GM21825 (cell line): ENCODE data around the gene DAB2IP.

Source experiments
- ATAC-seq: cut with Tn5 transposase; IDR thresholded peaks from one replicate; pipeline ENCODE4 v1.9.1; 2021; ENCODE audit warnings: mild to moderate bottlenecking, moderate library complexity; ENCODE audit not compliant: unreplicated experiment

The DAB2IP gene

GRCh38 chr9:121720311-121721057 lies 69.0 kb downstream of the DAB2IP start:
- ATAC-seq: no peak

GRCh38 chr9:121721058-121721350 lies 69.6 kb downstream of the DAB2IP start:
- no peak for ATAC-seq

- no peak for ATAC-seq
These were observed 70.3 kb downstream of the DAB2IP start for GRCh38 chr9:121721770-121722169.

GRCh38 chr9:121725008-121725775 lies 73.8 kb downstream of the DAB2IP start:
- no peak for ATAC-seq

- no peak for ATAC-seq
These were observed 76.0 kb downstream of the DAB2IP start for GRCh38 chr9:121727295-121728020.

- no peak for ATAC-seq
These were observed 77.5 kb downstream of the DAB2IP start for GRCh38 chr9:121728916-121729315.

- ATAC-seq: no peak
These were observed 78.5 kb downstream of the DAB2IP start for GRCh38 chr9:121729769-121730562.

GRCh38 chr9:121731090-121731489 lies 79.7 kb downstream of the DAB2IP start:
- ATAC-seq: no peak

- ATAC-seq: no peak
These were observed 80.5 kb downstream of the DAB2IP start for GRCh38 chr9:121731919-121732318.

- no peak for ATAC-seq
These were observed 81.0 kb downstream of the DAB2IP start for GRCh38 chr9:121732389-121732788.

GRCh38 chr9:121732886-121733285 lies 81.5 kb downstream of the DAB2IP start:
- ATAC-seq: no peak

GRCh38 chr9:121734465-121734864 lies 83.0 kb downstream of the DAB2IP start:
- ATAC-seq: no peak

GRCh38 chr9:121735065-121735792 lies 83.8 kb downstream of the DAB2IP start:
- no peak for ATAC-seq

GRCh38 chr9:121735793-121736770 lies 84.6 kb downstream of the DAB2IP start:
- no peak for ATAC-seq

GRCh38 chr9:121736934-121737462 lies 85.6 kb downstream of the DAB2IP start:
- no peak for ATAC-seq

GRCh38 chr9:121737481-121737931 lies 86.1 kb downstream of the DAB2IP start:
- no peak for ATAC-seq

GRCh38 chr9:121738411-121738810 lies 87.0 kb downstream of the DAB2IP start:
- no peak for ATAC-seq

- ATAC-seq: no peak
These were observed 87.5 kb downstream of the DAB2IP start for GRCh38 chr9:121738968-121739367.

GRCh38 chr9:121739971-121740370 lies 88.5 kb downstream of the DAB2IP start:
- ATAC-seq: no peak
